ENCODE results near the gene MFSD6L. TPM values are rescaled to one million over a fixed set of nuclear protein-coding genes. Genes with fewer than 3 reads are reported as not detected.

The MFSD6L gene, protein sequence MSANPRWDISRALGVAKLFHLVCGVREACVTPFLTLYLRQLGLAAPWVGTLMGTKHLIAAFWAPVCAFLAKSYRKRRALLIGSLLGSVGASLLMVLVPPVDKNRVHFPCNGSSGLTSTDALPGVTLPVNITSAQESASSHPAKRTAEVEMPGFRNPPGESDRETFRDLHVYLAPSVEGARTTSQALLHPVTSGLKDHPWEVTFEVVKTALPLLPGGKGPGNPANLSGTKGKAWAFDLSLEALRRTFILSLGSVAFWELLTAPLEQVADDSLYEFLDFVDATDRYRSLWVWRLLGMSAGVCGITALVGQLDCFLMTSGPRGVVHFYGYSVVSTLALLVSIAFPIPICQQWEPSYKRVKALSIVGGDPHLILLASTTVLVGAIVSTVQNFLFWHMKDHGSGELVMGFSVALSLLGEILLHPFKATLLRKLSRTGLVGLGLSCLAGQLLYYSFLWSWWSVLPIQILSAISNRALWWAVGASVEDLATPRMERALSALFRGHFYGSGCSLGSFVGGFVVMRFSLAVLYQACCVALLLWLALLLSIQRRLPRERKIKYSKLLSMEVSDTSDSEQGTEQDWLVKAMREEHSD
- polyA plus RNA-seq (ENCODE audit: insufficient read length in 4 of 4), result 1 to 10 TPM; 3.0 to 4.4 (median 3.8) TPM

DNA sequence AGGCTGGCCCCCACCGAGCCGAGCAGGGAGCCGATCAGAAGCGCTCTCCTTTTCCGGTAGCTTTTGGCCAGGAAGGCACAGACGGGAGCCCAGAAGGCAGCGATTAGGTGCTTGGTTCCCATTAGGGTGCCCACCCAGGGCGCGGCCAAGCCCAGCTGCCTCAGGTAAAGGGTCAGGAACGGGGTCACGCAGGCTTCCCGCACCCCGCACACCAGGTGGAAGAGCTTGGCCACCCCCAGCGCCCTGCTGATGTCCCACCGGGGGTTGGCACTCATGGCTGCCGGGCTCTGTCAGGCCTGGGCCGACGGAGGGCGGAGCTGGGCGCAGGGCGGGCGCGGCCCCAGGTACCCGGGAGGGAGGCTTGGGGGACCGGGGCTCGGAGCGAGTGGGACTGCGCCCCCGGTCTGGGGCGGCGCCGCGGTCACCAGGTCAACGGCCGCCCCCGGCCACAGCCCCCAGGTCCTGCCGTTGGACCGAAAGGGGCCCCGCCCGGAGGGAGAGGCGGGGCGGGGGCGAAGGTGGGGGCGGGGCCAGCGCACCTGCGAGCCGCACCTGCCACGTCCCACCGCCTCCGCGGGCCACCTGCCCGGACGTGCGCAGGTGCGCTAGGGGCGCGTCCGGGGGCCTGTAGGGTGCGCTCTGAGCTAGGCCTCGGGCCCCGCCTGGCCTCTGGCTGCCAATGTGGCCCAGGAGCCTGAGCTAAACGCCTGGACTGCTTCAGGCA, at the start of gene MFSD6L:
TSS of gene MFSD6L (minus strand) at position 520 of the 724 bp plus-strand sequence. CDS start at position 275, 245 bp downstream.
- DNase-seq (ENCODE audit: low read depth in 4 of 4, low spot score in 2 of 4), result no peak

DNA sequence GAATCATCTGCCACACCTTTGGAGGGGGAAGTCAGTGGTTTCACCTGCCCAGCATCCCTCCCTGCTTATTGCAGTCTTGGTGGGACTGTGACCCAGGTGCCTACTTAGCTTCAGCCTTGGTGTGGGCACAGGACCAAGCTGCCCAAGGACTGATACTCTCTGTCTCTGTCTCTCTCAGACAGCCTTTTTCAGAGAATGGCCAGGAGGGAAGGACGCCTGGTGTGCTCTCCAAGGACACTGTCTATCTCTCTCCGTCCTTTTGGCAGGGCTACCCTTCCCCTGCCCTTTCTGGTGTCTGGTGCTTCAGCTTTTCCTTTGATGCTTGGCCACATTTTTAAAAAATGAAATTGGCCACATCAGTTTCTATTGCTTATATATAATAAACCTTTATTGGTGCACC, 48.7 kb upstream of the MFSD6L start:
- no peak for DNase-seq (ENCODE audit: low read depth in 4 of 4, low spot score in 2 of 4)

DNA sequence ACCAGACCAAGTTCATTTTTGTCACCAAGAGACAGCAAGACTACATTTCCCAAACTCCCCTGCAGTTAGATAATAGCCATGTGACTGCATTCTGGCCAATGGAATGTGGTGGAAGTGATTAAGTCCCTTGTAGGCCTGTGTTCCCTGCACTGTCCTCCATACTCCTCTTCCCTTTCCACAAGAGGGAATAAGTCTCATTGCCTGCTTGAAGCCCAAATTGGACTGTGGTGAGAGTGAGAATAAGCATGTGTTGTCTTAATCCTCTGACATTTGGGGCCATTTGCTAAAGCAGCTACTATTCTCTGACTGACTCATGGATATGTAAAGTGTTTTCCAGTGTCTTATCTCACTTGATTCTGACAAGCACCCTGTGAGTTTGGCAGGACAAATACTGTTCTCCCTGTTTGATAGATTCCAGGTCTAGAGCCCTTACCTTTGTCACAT, 47.6 kb upstream of the MFSD6L start:
- no peak for DNase-seq (ENCODE audit: low read depth in 4 of 4, low spot score in 2 of 4)

DNA sequence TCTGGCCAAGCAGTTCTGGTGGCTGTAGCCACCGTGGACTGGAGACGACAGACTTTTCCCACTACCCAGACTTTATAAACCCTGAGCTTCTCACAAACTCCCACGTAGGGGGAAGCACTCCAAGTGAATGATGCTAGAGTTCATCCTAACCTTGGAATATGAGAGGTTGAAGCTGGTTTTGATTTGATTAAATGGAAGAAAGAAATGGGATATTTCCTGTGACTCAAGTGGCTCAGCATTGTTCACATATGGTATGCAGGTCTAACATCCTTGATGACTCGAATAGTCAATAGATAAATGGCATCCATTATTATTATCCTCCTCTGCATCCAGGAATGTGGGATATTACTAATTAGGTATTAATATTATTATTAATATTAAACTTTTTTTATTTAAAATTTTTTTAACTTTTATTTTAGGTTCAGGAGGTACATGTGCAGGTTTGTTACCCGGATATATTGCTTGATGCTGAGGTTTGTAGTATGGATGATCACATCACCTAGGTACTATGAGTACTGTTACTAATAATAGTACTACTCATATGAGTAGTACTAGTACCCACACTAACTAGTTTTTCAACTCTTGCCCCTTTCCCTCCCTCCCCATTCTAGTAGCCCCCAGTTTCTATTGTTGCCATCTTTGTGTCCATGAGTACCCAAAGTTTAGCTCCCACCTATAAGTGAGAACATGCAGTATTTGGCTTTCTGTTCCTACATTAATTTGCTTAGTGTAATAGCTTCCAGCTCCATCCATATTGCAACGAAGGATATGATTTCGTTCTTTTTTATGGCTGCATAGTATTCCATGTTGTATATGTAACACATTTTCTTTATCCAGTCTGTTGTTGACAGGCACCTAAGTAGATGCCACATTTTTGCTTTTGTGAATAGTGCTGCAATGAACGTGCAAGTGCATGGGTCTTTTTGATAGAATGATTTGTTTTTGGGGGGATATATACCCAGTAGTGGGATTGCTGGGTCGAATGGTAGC, 45.4 kb upstream of the MFSD6L start:
- no peak for DNase-seq (ENCODE audit: low read depth in 4 of 4, low spot score in 2 of 4)

DNA sequence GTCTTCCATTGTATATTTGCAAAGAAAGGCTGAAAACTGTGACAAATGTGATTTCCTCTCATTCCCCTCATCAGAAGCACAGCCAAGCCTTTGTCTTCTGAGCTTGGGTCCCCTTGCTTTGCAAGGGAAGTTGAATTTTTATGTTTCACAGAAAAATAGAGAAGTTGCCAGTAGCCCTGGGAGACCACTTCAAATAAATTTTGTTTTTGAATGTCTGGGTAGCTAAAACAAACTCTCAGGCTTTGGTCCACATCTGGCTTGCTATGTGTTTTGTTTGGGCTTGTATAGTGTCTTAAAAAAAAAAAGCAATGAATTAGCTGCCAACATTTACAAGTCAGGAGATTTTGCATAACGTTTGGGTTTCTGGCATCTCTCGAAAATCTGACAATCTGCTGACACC, 44.2 kb upstream of the MFSD6L start:
- no peak for DNase-seq (ENCODE audit: low read depth in 4 of 4, low spot score in 2 of 4)

DNA sequence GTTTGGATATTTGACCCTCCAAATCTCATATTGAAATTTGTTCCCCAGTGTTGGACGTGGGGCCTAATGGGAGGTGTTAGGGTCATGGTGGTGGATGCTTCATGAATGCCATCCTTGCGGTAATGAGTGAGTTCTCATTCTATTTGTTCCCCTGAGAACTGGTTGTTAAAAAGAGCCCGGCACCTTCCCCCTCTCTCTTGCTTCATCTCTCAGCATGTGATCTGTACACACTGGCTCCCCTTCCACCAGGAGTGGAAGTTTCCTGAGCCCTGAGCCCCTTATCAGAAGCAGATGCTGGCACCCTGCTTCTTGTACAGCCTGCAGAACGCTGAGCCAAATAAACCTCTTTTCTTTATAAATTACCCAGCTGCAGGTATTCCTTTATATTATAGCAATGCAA, 42.7 kb upstream of the MFSD6L start:
- DNase-seq (ENCODE audit: low read depth in 4 of 4, low spot score in 2 of 4), result no peak

DNA sequence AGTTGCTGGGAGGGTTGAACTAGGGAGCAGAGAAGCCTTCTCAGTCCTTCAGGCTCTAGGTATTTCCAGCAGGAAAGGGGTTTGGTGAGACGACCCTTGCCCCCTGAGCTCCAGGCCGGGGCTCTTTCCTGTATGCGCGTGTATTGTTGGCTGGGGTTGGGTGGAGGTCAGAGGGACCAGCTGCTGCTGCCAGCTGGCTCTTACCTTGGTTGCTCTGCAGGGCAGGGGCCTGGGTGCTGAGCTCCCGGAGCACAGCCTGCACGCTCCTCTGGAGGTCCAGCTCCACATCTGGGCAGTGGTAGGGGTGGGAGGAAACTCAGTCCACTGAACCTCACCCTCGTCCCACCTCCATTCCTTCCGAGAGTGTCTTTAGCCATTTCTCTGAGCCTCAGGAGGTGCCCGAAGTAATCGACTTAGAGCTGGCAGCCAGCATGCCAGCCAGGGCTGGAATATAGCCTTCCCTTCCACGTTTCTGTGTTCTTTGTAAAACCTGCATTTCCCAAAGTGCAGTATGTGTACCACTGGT, 40.3 kb upstream of the MFSD6L start:
- DNase-seq (ENCODE audit: low read depth in 4 of 4, low spot score in 2 of 4), result no peak

DNA sequence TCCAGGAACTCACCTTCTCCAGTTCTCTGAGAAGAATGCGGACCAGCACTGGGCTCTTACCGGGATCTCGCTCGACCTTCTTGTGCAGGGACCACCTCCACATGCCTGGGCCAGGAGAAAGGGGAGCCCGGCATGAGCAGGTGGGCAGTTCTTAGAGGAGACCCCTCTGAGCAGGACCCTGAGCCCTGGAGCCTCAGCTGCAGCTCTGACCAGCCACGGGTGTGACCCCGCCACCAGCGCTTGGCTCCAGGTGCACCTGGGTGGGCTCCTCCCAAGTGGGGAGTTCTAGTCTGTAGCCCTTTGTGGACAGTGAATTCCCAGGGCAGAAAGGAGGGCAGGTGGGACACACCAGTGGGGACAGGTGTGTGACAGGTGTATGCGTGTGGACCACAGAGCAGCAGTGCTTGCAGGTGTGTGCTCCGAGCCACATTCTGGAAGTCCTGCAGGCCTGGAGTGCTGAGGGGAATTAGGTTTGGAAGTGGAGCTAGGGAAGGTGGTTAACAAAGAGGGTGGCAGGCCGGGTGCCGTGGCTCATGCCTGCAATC, 39.5 kb upstream of the MFSD6L start:
- no peak for DNase-seq (ENCODE audit: low read depth in 4 of 4, low spot score in 2 of 4)

DNA sequence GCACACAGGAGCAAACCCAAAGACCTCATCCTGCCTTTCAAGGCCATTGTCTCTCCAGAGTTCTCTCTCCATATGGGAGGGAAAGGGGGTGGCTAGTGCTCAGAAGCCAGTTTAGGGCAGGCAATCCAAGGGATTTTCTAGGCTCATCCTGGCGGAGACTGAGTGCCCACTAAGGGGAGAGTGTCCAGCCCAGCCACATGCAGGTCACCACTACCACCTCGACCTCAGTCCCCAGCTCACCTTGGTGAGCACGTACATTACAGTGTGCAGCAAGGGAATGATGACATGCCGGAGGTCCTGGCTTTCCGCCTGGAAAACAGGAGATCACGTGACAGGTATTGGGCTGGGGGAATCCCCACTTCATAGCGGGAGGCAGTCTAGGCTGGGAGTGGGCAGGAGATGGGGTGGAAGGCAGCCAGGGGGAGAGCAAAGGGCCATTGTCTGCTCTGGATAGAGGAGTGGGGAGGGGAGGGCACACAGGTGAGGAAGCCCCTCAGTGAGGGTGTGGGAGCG, 38.5 kb upstream of the MFSD6L start:
- no peak for DNase-seq (ENCODE audit: low read depth in 4 of 4, low spot score in 2 of 4)

DNA sequence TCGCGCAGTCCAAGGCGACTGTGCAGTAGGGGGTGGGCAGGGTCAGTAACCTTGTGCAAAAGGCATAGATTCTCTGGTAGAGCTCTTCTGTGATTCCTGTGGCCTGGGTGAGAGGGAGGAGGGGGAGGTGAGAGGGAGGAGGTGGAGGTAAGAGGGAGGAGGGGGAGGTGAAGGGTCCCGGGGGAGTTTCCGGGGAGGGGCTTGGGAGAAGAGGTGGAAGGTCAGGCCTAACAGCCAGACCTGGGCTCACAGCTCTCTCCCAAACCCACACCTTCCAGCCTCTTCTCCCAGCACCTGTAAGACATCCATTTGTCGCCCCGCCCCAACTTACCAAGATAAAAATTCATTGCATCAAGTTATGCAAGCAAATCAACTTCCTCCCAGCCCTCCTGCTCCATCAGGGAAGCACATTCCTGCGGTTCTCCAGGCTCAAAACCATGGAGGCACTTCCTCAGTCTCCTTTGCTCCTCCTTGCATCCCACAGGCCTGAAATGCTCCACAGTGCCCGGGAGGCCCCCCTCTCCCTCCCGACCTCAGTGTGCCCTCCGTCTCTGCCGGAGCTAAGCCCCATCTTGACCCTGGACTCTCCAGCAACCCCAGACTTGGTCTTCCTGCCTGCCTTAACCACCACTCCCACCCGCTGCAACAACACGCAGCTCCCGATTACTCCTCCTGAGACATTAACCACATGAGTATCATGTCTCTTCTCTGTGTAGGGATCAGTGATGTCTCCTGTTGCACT, 37.8 kb upstream of the MFSD6L start:
- no peak for DNase-seq (ENCODE audit: low read depth in 4 of 4, low spot score in 2 of 4)

DNA sequence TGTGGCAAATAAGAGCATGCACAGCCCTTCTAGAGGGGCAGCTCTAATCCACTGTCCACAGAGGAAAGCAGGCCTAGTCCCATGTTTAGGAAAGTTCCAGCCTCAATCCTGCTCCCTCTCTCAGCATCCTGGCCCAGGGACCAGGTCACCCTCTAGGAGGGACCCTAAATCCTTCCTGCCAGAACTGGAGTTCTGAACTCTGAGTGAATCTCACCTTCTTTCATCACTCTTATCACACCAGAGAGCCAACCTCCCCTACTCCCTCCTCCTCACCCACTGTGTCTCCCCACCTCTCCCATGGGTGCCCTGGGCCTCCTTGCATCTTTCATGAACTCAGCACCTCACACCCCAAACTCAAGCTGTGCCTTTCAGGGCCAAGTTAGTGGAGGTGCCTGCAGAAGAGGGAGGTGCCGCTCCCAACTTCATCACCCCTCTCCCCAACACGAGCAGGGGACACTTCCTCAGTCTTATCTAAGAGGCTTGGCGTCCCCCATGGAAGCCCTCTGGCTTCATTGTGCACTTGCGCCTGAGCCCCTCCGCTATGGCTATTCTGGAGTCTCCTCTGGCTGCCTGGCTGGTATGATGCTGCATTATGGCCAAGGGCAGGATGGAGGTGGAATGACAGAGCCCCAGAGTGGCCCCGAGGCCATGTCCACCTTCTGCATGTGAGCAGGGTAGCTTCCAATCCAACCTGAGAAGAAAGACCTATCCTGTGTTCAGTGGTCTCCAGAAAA, 36.6 kb upstream of the MFSD6L start:
- no peak for DNase-seq (ENCODE audit: low read depth in 4 of 4, low spot score in 2 of 4)

DNA sequence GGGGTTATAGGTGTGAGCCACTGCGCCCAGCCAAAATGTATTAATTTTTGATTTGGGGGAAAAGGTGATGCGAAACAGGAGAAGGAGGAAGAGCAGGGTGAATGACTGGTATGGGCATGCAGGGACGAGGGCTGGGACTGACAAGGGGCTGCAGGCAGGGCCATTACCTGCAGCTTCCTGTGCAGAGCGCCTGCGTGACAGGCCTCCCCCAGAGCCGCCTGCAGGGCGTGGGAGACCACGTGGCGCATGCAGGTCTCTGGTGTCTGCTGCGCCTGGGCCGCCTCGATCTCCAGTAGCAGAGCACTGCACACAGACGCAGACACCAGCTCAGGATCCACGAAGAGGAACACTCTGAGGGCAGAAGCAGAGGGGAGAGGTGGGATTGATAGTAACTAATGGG, 35.9 kb upstream of the MFSD6L start:
- DNase-seq (ENCODE audit: low read depth in 4 of 4, low spot score in 2 of 4), result no peak

DNA sequence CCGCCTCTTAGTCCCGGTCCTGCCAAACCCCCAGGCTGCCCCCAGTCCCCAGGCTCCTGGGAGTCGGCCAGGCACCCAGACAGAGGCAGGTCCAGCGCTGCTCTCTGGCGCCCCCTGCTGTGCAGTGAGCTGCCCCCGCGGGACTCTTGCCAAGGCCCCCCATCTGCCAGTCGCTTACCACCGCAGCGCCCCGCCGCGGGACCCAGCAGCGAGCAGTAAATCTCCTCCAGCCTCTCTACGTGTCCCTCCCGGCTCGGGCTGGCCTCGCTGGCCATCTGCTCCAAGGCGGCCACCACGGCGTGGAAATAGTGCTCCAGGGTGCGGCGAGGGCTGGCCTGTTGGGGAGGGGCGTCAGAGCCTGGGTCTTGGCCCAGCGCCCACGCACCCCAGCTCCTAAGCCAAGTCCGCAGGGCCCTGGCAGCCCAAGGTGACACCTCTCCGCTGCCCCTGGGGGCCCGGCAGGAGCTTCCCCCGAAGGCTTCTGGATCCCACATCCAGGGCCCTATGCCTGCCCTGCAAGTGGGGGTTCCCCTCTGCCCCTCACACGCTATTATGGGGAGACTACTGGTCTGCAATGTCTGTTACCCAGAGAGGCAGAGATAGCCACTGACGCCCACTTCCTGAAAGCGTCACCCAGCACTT, 33.7 kb upstream of the MFSD6L start:
- no peak for DNase-seq (ENCODE audit: low read depth in 4 of 4, low spot score in 2 of 4)

DNA sequence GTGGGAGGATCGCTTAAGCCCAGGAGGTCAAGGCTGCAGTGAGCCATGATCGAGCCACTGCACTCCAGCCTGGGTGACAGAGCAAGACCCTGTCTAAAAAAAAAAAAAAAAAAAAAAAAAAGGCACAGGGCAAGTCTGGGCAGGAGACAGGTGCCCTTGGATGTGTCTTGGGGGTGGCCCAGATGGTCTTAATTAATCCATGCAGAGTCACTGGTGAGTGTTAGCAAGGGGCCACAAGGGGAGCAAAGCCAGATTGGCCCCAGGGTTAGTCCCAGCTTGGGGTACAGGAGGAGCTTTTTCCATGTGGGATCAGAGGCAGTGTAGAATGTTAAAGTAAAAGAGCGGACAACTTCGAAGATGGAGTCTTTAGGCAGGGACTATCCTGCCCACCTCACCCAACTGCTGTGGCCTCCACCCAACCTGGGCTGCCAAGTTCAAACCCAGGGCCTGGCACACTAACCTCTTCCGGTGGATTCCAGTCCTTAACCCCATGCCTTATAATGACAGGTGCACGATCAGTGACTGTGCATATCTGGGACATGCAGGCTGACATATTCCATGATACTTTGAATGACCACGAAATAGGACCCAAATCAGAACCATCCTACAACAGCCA, 32.2 kb upstream of the MFSD6L start:
- no peak for DNase-seq (ENCODE audit: low read depth in 4 of 4, low spot score in 2 of 4)

DNA sequence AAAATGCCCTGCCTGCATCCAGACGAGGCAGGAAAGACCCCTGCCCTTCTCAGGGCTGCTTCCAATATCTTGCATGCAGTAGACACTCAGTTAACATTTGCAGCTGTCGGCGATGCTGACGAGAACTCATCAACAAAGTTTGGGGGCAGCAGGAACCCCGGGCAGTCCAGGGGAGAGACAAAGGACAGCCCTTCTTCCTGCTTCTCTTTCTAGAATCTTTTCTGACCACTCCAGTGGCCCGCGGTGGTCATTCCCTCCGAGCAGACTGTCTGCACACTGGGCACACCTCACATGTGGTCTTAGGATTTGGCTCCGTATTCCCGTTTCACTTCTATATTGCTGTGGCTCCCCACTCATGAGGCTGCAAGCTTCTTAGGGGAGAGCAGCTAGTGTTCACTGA, 31.0 kb upstream of the MFSD6L start:
- DNase-seq (ENCODE audit: low read depth in 4 of 4, low spot score in 2 of 4), result no peak

DNA sequence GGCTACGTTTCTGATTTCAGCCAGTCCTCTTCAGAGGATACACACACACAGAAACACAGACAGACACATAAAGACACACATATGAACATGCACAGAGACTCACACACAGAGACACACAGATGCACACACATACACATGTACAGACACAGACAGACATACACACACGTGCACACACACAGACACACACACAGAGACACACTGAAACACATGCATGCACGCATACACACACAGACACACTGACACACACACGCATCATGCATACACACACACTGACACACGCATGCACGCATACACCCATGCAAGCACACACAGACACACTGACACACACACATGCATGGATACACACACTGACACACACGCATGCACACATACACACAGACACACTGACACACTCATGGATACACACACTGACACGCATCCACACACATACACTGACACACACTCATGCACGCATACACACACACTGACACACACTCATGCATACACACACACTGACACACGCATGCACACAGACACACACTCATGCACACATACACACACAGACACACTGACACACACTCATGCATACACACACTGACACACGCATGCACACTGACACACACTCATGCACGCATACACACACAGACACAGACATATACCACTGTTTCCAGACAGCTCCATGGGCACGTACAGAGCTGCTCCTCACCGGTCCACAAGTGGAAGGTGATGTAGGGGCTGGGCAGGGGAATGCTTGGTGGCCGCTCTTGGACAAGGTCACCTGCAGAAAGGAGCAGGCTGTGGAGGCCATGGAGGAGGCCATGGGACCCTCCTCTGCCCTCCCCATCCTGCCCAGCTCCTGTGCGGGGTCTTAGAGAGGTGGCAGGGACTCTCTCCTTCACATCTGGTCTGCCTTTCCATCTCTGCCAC, 30.1 kb upstream of the MFSD6L start:
- DNase-seq (ENCODE audit: low read depth in 4 of 4, low spot score in 2 of 4), result no peak
